ENCODE results near the gene JAM2. TPM values are rescaled to one million over a fixed set of nuclear protein-coding genes. Genes with fewer than 3 reads are reported as not detected.

Gene JAM2
- total RNA-seq, 4 donors from 2014 or later: 2.3 to 6.1 (median 3.7) TPM

GRCh38 chr21:25732091-25732760, 93.2 kb downstream of the JAM2 start:
- no peaks in the 10 kb centered on the region for H3K27me3 ChIP-seq
- peaks cover 0 to 30% of the 10 kb centered on the region in 2 donors for H3K36me3 ChIP-seq
- in situ Hi-C loops (cut with MboI; ENCODE audit: low sequenced_read_pairs in 4 of 4): loop anchor here in 1 of 4 donors (10.0 kb wide), 1 partner anchor 127 kb away; the partner anchor contains the start of gene MRPL39
- peaks cover 54 to 62% of the 10 kb centered on the region in 2 donors for H3K4me1 ChIP-seq
- intact Hi-C loops (cut with DNase I; ENCODE audit: low total_unique reads): no loop called here
- peak overlapping the region in 2 of 4 donors; percentile 2 to 10 for H3K4me3 ChIP-seq
- DNase-seq: no peak
- H3K27ac ChIP-seq: peak overlapping the region; percentile 94 to 99 (median 98)
- no peak for ATAC-seq
- TF ChIP-seq CTCF (IDR thresholded peaks at IDR 0.05 in 4 of 5, conservative IDR thresholded peaks at IDR 0.05 in 1 of 5) (no peak), POLR2A (IDR thresholded peaks at IDR 0.05) (no peak)
- no peaks in the 10 kb centered on the region for H3K9me3 ChIP-seq

- peaks cover 65 to 68% of the 10 kb centered on the region in 2 donors for H3K4me1 ChIP-seq
- peak overlapping the region; percentile 81 to 98 (median 92) for H3K4me3 ChIP-seq
- in situ Hi-C loops (cut with MboI; ENCODE audit: low sequenced_read_pairs in 4 of 4) (loop anchor here in 1 of 4 donors (10.0 kb wide), 1 partner anchor 129 kb away; the partner anchor contains the start of gene MRPL39), intact Hi-C loops (cut with DNase I; ENCODE audit: low total_unique reads) (loop anchor here (2.0 kb wide), 1 partner anchor 1111 kb away; the partner anchor contains the start of gene ADAMTS1)
- no peaks in the 10 kb centered on the region for H3K27me3 ChIP-seq
- TF ChIP-seq POLR2A (IDR thresholded peaks at IDR 0.05) (no peak), CTCF (IDR thresholded peaks at IDR 0.05 in 4 of 5, conservative IDR thresholded peaks at IDR 0.05 in 1 of 5) (no peak)
- DNase-seq (peak; percentile 32 to 50), ATAC-seq (peak; percentile 51 to 61)
- H3K9me3 ChIP-seq: no peaks in the 10 kb centered on the region
- peaks cover 0 to 12% of the 10 kb centered on the region in 2 donors for H3K36me3 ChIP-seq
- peak overlapping the region; percentile 94 to 99 (median 98) for H3K27ac ChIP-seq
Measured at GRCh38 chr21:25733859-25734653, 95.0 kb downstream of the JAM2 start.

GRCh38 chr21:25734654-25734903, 95.5 kb downstream of the JAM2 start:
- in situ Hi-C loops (cut with MboI; ENCODE audit: low sequenced_read_pairs in 4 of 4) (loop anchor here in 1 of 4 donors (10.0 kb wide), 1 partner anchor 130 kb away; the partner anchor contains the start of gene MRPL39), intact Hi-C loops (cut with DNase I; ENCODE audit: low total_unique reads) (loop anchor here (2.0 kb wide), 1 partner anchor 1110 kb away; the partner anchor contains the start of gene ADAMTS1)
- DNase-seq (no peak), ATAC-seq (no peak)
- peaks cover 0 to 6% of the 10 kb centered on the region in 2 donors for H3K36me3 ChIP-seq
- no peaks in the 10 kb centered on the region for H3K9me3 ChIP-seq
- peaks cover 62 to 63% of the 10 kb centered on the region in 2 donors for H3K4me1 ChIP-seq
- peak overlapping the region; percentile 94 to 99 (median 98) for H3K27ac ChIP-seq
- peak overlapping the region; percentile 81 to 98 (median 92) for H3K4me3 ChIP-seq
- H3K27me3 ChIP-seq: no peaks in the 10 kb centered on the region
- TF ChIP-seq CTCF (IDR thresholded peaks at IDR 0.05 in 4 of 5, conservative IDR thresholded peaks at IDR 0.05 in 1 of 5): no peak
- peak; percentile 98 to 99 for TF ChIP-seq POLR2A (IDR thresholded peaks at IDR 0.05)

GRCh38 chr21:25734904-25735645, 96.0 kb downstream of the JAM2 start, which contains the start of the genes ATP5PF and GABPA:
ATP5PF (minus strand) TSS chr21:25734904; CDS start chr21:25729794, 5,110 bp downstream.
GABPA (plus strand) TSS chr21:25734972; CDS start chr21:25741599, 6,627 bp downstream.
- Histone ChIP-seq H3K4me1 (peaks cover 57 to 58% of the 10 kb centered on the region in 2 donors), H3K4me3 (peak within 1 kb of the TSS; percentile 81 to 98 (median 92)), H3K9me3 (no peaks in the 10 kb centered on the region), H3K27me3 (no peaks in the 10 kb centered on the region), H3K27ac (peak within 1 kb of the TSS; percentile 94 to 99 (median 98)), H3K36me3 (peaks cover 0 to 1% of the 10 kb centered on the region in 2 donors)
- peak; percentile 97 to 98 for DNase-seq
- in situ Hi-C loops (cut with MboI; ENCODE audit: low sequenced_read_pairs in 4 of 4) (loop anchor here in 1 of 4 donors (10.0 kb wide), 1 partner anchor 130 kb away; the partner anchor contains the start of gene MRPL39), intact Hi-C loops (cut with DNase I; ENCODE audit: low total_unique reads) (loop anchor here (1.0 to 2.0 kb wide), 2 partner anchors 128 to 1110 kb away; partner anchors contain the start of genes ADAMTS1 and MRPL39)
- peak in 1 of 2 donors; percentile 46 for TF ChIP-seq POLR2A (IDR thresholded peaks at IDR 0.05)
- no peak for TF ChIP-seq CTCF (IDR thresholded peaks at IDR 0.05 in 4 of 5, conservative IDR thresholded peaks at IDR 0.05 in 1 of 5)
- ATAC-seq: peak; percentile 90 to 94

All from gastrocnemius medialis (tissue), 4 donors.